ENCODE results near the gene RHEB. TPM values are rescaled to one million over a fixed set of nuclear protein-coding genes. Genes with fewer than 3 reads are reported as not detected.

RHEB gene
- total RNA-seq, 2 experiments from 2014 or later, result 86.8 to 90.7 TPM

Small RNAs within 50 kb of the gene (microRNA-seq; reads per million reads assigned to microRNA genes)
- gene MIR3907 (ENCODE audit: borderline microRNAs expressed, borderline replicate concordance), result not detected

Other genes starting within 250 kb of the RHEB start
- gene NUB1, start 178.1 kb downstream of the RHEB start, total RNA-seq, result 10 to 100 TPM; 69.7 to 85.5 TPM
- gene WDR86, start 109.9 kb downstream of the RHEB start, total RNA-seq, result under 1 TPM; 0.29 to 0.77 TPM
- gene CRYGN, start 79.8 kb downstream of the RHEB start, total RNA-seq, result under 1 TPM in 1 of 2 experiments, not detected in 1; 0.25 TPM